HTR-8/SVneo (cell line): ENCODE measurements around the gene NLRX1.
A peak's percentile ranks its signal among the peaks of the same experiment; 100 is the strongest.
"Not testable (repeated sequence)": the region's sequence is repeated elsewhere in the genome, so short reads cannot be mapped to it uniquely, and the experiment has no call there.

Source experiments
- DNase-seq: peaks from one replicate; pipeline ENCODE4 v3.0.0; 2011; ENCODE audit warnings: low spot score, mixed read lengths; ENCODE audit not compliant: insufficient read length
- FAIRE-seq: peaks from 2 replicates; lab custom pipeline; 2011; peaks lifted over from hg19 to GRCh38; lab: Jason Lieb, UNC

The NLRX1 gene

GRCh38 chr11:119180729-119181676 lies 12.5 kb downstream of the NLRX1 start:
- DNase-seq (no peak), FAIRE-seq (no peak)

- FAIRE-seq: no peak
- DNase-seq: no peak
Observed at GRCh38 chr11:119181677-119182412, 13.3 kb downstream of the NLRX1 start.

GRCh38 chr11:119184399-119184798 lies 15.9 kb downstream of the NLRX1 start:
- DNase-seq, FAIRE-seq: not testable (repeated sequence)

GRCh38 chr11:119185981-119186634 lies 17.6 kb downstream of the NLRX1 start:
- FAIRE-seq: peak; percentile 9
- DNase-seq: no peak

GRCh38 chr11:119187123-119187892 lies 18.8 kb downstream of the NLRX1 start:
- FAIRE-seq: no peak
- DNase-seq: no peak

GRCh38 chr11:119188067-119188466 lies 19.5 kb downstream of the NLRX1 start:
- no peak for DNase-seq
- no peak for FAIRE-seq

GRCh38 chr11:119188887-119189286 lies 20.4 kb downstream of the NLRX1 start:
- no peak for DNase-seq
- FAIRE-seq: no peak

GRCh38 chr11:119189393-119189792 lies 20.9 kb downstream of the NLRX1 start:
- FAIRE-seq: no peak
- DNase-seq: no peak

- FAIRE-seq (no peak), DNase-seq (no peak)
Observed at GRCh38 chr11:119190531-119190930, 22.0 kb downstream of the NLRX1 start.

- not testable (repeated sequence) for DNase-seq, FAIRE-seq
Observed at GRCh38 chr11:119191265-119191664, 22.7 kb downstream of the NLRX1 start.

GRCh38 chr11:119192111-119192510 lies 23.6 kb downstream of the NLRX1 start:
- DNase-seq: no peak
- FAIRE-seq: no peak

GRCh38 chr11:119193001-119193400 lies 24.5 kb downstream of the NLRX1 start:
- DNase-seq (no peak), FAIRE-seq (no peak)

GRCh38 chr11:119193626-119194025 lies 25.1 kb downstream of the NLRX1 start:
- no peak for FAIRE-seq
- DNase-seq: no peak

GRCh38 chr11:119194811-119195440 lies 26.4 kb downstream of the NLRX1 start:
- no peak for DNase-seq
- FAIRE-seq: no peak

GRCh38 chr11:119195680-119196079 lies 27.2 kb downstream of the NLRX1 start:
- DNase-seq (no peak), FAIRE-seq (no peak)

GRCh38 chr11:119196833-119197483 lies 28.4 kb downstream of the NLRX1 start:
- peak; percentile 62 for FAIRE-seq
- peak; percentile 87 for DNase-seq

- FAIRE-seq: no peak
Observed at GRCh38 chr11:119198925-119199324, 30.4 kb downstream of the NLRX1 start.

GRCh38 chr11:119201236-119201635 lies 32.7 kb downstream of the NLRX1 start:
- DNase-seq, FAIRE-seq: not testable (repeated sequence)

More at GRCh38 chr11:119198925-119199324, 30.4 kb downstream of the NLRX1 start:
- no peak for DNase-seq

- FAIRE-seq: no peak
- DNase-seq: no peak
Observed at GRCh38 chr11:119202554-119202953, 34.0 kb downstream of the NLRX1 start.
